ENCODE data around the gene PIPOX.

Gene PIPOX

GRCh38 chr17:29020576-29020975 lies 22.4 kb upstream of the PIPOX start:
- no peak for DNase-seq

- no peak for DNase-seq
Measured at GRCh38 chr17:29021226-29021625, 21.7 kb upstream of the PIPOX start.

GRCh38 chr17:29022074-29022473 lies 20.9 kb upstream of the PIPOX start:
- no peak for DNase-seq

- no peak for DNase-seq
Measured at GRCh38 chr17:29024316-29024952, 18.5 kb upstream of the PIPOX start.

GRCh38 chr17:29031488-29031887 lies 11.5 kb upstream of the PIPOX start:
- DNase-seq, result peak; percentile 55 to 61

- DNase-seq, result no peak
Measured at GRCh38 chr17:29032013-29032856, 10.7 kb upstream of the PIPOX start.

- no peak for DNase-seq
Measured at GRCh38 chr17:29032857-29033197, 10.1 kb upstream of the PIPOX start.

- no peak for DNase-seq
Measured at GRCh38 chr17:29034510-29034909, 8.4 kb upstream of the PIPOX start.

GRCh38 chr17:29036584-29036983 lies 6.4 kb upstream of the PIPOX start:
- DNase-seq, result no peak

- DNase-seq, result no peak
Measured at GRCh38 chr17:29037739-29038084, 5.2 kb upstream of the PIPOX start.

- no peak for DNase-seq
Measured at GRCh38 chr17:29038085-29038795, 4.7 kb upstream of the PIPOX start.

- peak; percentile 46 to 64 for DNase-seq
Measured at GRCh38 chr17:29039764-29040598, 3.0 kb upstream of the PIPOX start.

GRCh38 chr17:29041091-29041490 lies 1.9 kb upstream of the PIPOX start:
- DNase-seq, result no peak

GRCh38 chr17:29041571-29041970 lies 1.4 kb upstream of the PIPOX start:
- DNase-seq, result peak; percentile 35 to 44

GRCh38 chr17:29042026-29042678 lies 789 bp upstream of the PIPOX start:
- no peak for DNase-seq

- DNase-seq, result peak in 1 of 2 donors; percentile 71
Measured at GRCh38 chr17:29043539-29044145, 701 bp downstream of the PIPOX start.

- DNase-seq, result no peak
Measured at GRCh38 chr17:29045026-29045425, 2.1 kb downstream of the PIPOX start.

GRCh38 chr17:29045734-29046472 lies 3.0 kb downstream of the PIPOX start:
- peak; percentile 28 to 50 for DNase-seq

GRCh38 chr17:29046473-29046839 lies 3.5 kb downstream of the PIPOX start:
- peak in 1 of 2 donors; percentile 24 for DNase-seq

GRCh38 chr17:29048440-29049368 lies 5.8 kb downstream of the PIPOX start:
- DNase-seq, result no peak

Measured in inflammatory macrophage (primary cell).